ENCODE measurements around the gene PRKX.
"Not testable (repeated sequence)": the region's sequence is repeated elsewhere in the genome, so short reads cannot be mapped to it uniquely, and the experiment has no call there.

DNA sequence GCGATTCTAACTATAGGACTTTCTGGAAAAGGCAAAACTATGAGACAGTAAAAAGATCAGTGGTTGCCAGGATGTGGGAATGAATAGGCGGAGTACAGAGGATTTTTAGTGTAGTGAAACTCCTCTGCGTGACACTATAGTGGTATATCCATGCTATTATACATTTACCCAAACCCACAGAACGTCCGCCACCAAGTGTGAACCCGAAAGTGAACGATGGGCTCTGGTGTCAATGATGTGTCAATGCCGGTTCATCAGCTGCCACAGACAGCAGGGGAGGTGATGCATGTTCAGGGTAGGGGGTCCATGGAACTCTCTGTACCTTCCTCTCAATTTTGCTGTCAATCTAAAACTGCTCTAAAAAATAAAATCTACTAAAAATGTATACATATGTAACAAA lies 27.5 kb upstream of the PRKX start:
- TF ChIP-seq, protein P1, sequence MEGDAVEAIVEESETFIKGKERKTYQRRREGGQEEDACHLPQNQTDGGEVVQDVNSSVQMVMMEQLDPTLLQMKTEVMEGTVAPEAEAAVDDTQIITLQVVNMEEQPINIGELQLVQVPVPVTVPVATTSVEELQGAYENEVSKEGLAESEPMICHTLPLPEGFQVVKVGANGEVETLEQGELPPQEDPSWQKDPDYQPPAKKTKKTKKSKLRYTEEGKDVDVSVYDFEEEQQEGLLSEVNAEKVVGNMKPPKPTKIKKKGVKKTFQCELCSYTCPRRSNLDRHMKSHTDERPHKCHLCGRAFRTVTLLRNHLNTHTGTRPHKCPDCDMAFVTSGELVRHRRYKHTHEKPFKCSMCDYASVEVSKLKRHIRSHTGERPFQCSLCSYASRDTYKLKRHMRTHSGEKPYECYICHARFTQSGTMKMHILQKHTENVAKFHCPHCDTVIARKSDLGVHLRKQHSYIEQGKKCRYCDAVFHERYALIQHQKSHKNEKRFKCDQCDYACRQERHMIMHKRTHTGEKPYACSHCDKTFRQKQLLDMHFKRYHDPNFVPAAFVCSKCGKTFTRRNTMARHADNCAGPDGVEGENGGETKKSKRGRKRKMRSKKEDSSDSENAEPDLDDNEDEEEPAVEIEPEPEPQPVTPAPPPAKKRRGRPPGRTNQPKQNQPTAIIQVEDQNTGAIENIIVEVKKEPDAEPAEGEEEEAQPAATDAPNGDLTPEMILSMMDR (IDR thresholded peaks at IDR 0.05), result not testable (repeated sequence)
- not testable (repeated sequence) for TF ChIP-seq POLR2A (IDR thresholded peaks at IDR 0.05); POLR2AphosphoS5 (IDR thresholded peaks at IDR 0.05; ENCODE audit: insufficient read depth in 1 of 2, low read depth in 1 of 2)

Data from vagina (tissue), 2 donors.